AG04449 (cell line): ENCODE measurements around the gene AKAP14.
"Not testable (repeated sequence)": the region's sequence is repeated elsewhere in the genome, so short reads cannot be mapped to it uniquely, and the experiment has no call there.

Experiments used
- CTCF ChIA-PET: fragments of 350-600 bp; formaldehyde crosslinking; extraction: SDS; loops from one replicate; lab custom pipeline; 2021; ENCODE audit warnings: antibody characterized with exemption; lab: Yijun Ruan, JAX
- POLR2A ChIA-PET: fragments of 400-600, 350-600 bp; formaldehyde crosslinking; extraction: SDS; loops from one replicate; lab custom pipeline; 2020; ENCODE audit warnings: antibody characterized with exemption, inconsistent platforms; lab: Yijun Ruan, JAX
- DNase-seq: peaks from one replicate; pipeline ENCODE4 v3.0.0-alpha.2; 2010; ENCODE audit warnings: low read depth, low spot score
- H3K4me3 ChIP-seq: 2 replicates; pipeline ENCODE4 v1.5.1; 2011; ENCODE audit warnings: low read depth, mild to moderate bottlenecking, control low read depth, low read length
- TF ChIP-seq, protein P1 (sequence below): IDR thresholded peaks from one replicate; pipeline ENCODE4 v1.5.1; 2011; ENCODE audit warnings: mild to moderate bottlenecking, moderate library complexity, low read length, control low read depth, inconsistent platforms; ENCODE audit not compliant: insufficient read depth; ENCODE audit errors: missing control alignments

The AKAP14 gene

GRCh38 chrX:119919835-119920585 is 24.3 kb downstream of the AKAP14 start:
- no peak overlapping the region for H3K4me3 ChIP-seq
- TF ChIP-seq, protein P1, sequence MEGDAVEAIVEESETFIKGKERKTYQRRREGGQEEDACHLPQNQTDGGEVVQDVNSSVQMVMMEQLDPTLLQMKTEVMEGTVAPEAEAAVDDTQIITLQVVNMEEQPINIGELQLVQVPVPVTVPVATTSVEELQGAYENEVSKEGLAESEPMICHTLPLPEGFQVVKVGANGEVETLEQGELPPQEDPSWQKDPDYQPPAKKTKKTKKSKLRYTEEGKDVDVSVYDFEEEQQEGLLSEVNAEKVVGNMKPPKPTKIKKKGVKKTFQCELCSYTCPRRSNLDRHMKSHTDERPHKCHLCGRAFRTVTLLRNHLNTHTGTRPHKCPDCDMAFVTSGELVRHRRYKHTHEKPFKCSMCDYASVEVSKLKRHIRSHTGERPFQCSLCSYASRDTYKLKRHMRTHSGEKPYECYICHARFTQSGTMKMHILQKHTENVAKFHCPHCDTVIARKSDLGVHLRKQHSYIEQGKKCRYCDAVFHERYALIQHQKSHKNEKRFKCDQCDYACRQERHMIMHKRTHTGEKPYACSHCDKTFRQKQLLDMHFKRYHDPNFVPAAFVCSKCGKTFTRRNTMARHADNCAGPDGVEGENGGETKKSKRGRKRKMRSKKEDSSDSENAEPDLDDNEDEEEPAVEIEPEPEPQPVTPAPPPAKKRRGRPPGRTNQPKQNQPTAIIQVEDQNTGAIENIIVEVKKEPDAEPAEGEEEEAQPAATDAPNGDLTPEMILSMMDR: no peak
- POLR2A ChIA-PET: no interaction called here
- CTCF ChIA-PET: interaction anchor here (1.4 kb wide), 1 partner anchor 9 kb away, joined by 3 read pairs; no protein-coding TSS in a partner anchor
- DNase-seq: no peak

DNA sequence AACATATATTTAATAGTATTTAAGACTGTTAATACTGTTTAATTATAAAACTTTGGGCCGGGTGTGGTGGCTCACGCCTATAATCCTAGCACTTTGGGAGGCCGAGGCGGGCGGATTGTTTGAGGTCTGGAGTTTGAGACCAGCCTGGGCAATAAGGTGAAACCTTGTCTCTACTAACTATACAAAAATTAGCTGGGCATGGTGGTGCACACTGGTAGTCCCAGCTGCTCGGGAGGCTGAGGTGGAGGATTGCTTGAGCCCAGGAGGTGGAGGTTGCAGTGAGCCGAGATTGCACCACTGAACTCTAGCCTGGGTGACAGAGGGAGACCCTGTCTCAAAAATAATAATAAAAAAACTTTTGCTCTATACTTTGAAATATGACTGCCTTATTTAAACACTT is 26.7 kb downstream of the AKAP14 start:
- H3K4me3 ChIP-seq, DNase-seq, CTCF ChIA-PET, POLR2A ChIA-PET: not testable (repeated sequence)

DNA sequence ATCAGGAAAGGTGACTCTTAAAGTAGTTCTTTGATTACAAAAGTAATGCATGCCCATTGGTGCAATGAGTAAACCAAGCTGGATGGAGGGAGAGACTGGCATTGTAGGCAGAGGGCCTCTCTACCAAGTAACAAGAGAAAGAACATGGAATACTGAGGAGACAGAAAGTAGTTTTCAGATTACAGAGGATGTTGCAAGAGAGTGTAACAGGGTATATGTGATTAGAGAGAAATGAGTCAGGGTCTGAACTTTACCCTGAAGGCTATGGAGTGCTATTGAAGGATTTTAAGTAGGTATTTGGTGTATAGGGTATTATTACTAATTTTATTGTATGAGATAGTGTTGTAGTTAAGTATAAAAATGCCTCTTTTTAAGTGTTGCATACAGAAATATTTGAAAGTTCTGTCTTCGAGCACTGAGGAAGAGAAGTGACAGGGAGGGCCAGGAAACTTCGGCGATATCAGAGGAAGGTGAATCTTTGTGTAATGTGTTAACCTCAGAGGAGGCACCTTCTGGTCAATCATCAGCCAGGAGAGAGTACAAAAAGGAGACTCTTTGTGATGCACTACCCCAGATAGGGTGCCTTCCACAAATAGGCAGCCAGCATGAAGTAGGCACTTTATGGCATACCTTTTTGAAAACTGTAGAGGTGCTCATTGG is 39.7 kb downstream of the AKAP14 start:
- ChIA-PET POLR2A (no interaction called here), CTCF (no interaction called here)
- TF ChIP-seq, protein P1: no peak
- no peak overlapping the region for H3K4me3 ChIP-seq
- DNase-seq: no peak

GRCh38 chrX:119941336-119941735 is 45.6 kb downstream of the AKAP14 start:
- CTCF ChIA-PET: no interaction called here

GRCh38 chrX:119942173-119942819 is 46.6 kb downstream of the AKAP14 start:
- POLR2A ChIA-PET: no interaction called here
- no peak for DNase-seq
- H3K4me3 ChIP-seq: peak overlapping the region; percentile 70
- CTCF ChIA-PET: interaction anchor here (1.6 kb wide), 1 partner anchor 19 kb away, joined by 3 read pairs; no protein-coding TSS in a partner anchor
- TF ChIP-seq, protein P1: no peak

More at GRCh38 chrX:119941336-119941735, 45.6 kb downstream of the AKAP14 start:
- POLR2A ChIA-PET: no interaction called here
- TF ChIP-seq, protein P1: no peak
- no peak overlapping the region for H3K4me3 ChIP-seq
- no peak for DNase-seq

DNA sequence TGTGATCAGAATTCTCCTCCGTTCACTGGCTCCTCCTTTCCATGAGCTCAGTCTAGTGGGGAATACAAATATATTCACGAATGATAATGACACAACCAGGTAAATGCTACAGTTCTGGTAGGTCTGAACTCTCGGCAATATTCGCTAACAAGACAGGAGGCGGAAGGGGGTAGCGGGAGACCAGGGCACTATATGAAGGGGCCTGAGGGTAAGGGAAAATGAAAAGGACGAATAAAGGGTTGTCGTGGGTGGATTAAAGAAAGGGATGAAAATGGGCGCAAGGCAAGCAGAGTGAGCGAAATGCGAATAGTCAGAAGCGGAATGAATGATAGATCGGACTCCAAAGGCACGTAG is 47.1 kb downstream of the AKAP14 start:
- CTCF ChIA-PET: interaction anchor here (1.6 kb wide), 1 partner anchor 19 kb away, joined by 3 read pairs; no protein-coding TSS in a partner anchor
- TF ChIP-seq, protein P1: no peak
- POLR2A ChIA-PET: no interaction called here
- no peak for DNase-seq
- H3K4me3 ChIP-seq: peak overlapping the region; percentile 70
